ENCODE results near the gene RIPK1.

DNA sequence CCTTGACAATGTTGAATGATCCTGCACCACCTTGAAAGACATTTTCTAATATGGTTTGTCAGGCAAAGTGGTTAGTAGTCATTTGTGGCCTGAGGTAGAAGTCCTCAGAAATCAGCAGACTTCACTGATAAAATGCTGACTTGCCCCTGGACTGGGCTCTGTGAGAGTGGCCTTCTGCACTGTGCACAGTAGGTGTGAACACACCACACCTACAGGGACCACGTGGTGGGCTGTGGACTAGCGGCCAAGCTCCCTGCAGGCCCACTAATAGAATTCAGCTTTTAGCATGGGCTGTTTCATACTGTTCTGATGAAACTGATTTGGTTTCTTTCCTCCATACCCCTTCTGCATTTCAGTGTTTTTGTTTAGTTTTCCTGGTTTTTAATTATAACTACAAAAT lies 57.5 kb downstream of the RIPK1 start:
- TF ChIP-seq, protein P1, sequence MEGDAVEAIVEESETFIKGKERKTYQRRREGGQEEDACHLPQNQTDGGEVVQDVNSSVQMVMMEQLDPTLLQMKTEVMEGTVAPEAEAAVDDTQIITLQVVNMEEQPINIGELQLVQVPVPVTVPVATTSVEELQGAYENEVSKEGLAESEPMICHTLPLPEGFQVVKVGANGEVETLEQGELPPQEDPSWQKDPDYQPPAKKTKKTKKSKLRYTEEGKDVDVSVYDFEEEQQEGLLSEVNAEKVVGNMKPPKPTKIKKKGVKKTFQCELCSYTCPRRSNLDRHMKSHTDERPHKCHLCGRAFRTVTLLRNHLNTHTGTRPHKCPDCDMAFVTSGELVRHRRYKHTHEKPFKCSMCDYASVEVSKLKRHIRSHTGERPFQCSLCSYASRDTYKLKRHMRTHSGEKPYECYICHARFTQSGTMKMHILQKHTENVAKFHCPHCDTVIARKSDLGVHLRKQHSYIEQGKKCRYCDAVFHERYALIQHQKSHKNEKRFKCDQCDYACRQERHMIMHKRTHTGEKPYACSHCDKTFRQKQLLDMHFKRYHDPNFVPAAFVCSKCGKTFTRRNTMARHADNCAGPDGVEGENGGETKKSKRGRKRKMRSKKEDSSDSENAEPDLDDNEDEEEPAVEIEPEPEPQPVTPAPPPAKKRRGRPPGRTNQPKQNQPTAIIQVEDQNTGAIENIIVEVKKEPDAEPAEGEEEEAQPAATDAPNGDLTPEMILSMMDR (IDR thresholded peaks at IDR 0.05) = no peak
- TF ChIP-seq EZH2 (IDR thresholded peaks at IDR 0.05) = no peak
